Loucy (cell line): ENCODE measurements around the gene TMEM135.

Experiments used
- H2AFZ ChIP-seq: fragments of 200-600 bp; sonication (generic); 2 replicates; pipeline ENCODE4 v1.6.0; 2016; ENCODE audit warnings: antibody characterized with exemption, mild to moderate bottlenecking, low read length, moderate library complexity
- H3F3A ChIP-seq: fragments of 200-600 bp; 2 replicates; pipeline ENCODE4 v1.6.0; 2016; ENCODE audit warnings: antibody characterized with exemption, low read depth, mild to moderate bottlenecking
- H3K27me3 ChIP-seq: fragments of 200-600 bp; sonication (generic); 2 replicates; pipeline ENCODE4 v1.6.1; 2014; ENCODE audit warnings: low read length, mild to moderate bottlenecking; ENCODE audit not compliant: insufficient read depth, poor library complexity, severe bottlenecking
- H3K36me3 ChIP-seq: fragments of 200-600 bp; sonication (generic); 2 replicates; pipeline ENCODE4 v1.6.1; 2016; ENCODE audit warnings: low read length; ENCODE audit not compliant: insufficient read depth
- H3K4me1 ChIP-seq: fragments of 200-600 bp; sonication (generic); 2 replicates; pipeline ENCODE4 v1.5.1; 2014; ENCODE audit warnings: low read length, mild to moderate bottlenecking; ENCODE audit not compliant: insufficient read depth, poor library complexity, severe bottlenecking
- H3K4me2 ChIP-seq: fragments of 200-600 bp; sonication (generic); 2 replicates; pipeline ENCODE4 v1.6.0; 2014; ENCODE audit warnings: antibody characterized with exemption, low read length, low read depth, mild to moderate bottlenecking; ENCODE audit not compliant: poor library complexity, severe bottlenecking
- H3K4me3 ChIP-seq: fragments of 200-600 bp; sonication (generic); 2 replicates; pipeline ENCODE4 v1.5.1; 2014; ENCODE audit warnings: low read length, mild to moderate bottlenecking, mixed read lengths; ENCODE audit not compliant: poor library complexity, severe bottlenecking
- H3K79me2 ChIP-seq: fragments of 200-600 bp; sonication (generic); 2 replicates; pipeline ENCODE4 v1.6.1; 2014; ENCODE audit warnings: low read length; ENCODE audit not compliant: insufficient read depth
- H3K9ac ChIP-seq: fragments of 200-600 bp; sonication (generic); 2 replicates; pipeline ENCODE4 v1.6.0; 2014; ENCODE audit warnings: mild to moderate bottlenecking, low read depth, low read length, moderate library complexity; ENCODE audit not compliant: poor library complexity, severe bottlenecking
- H3K9me2 ChIP-seq: fragments of 200-600 bp; sonication (generic); replicated peaks from 2 replicates; pipeline ENCODE4 v1.6.1; 2016; ENCODE audit warnings: low read depth, low read length, mixed read lengths
- H3K9me3 ChIP-seq: fragments of 200-600 bp; sonication (generic); 2 replicates; pipeline ENCODE4 v1.6.1; 2014; ENCODE audit warnings: mild to moderate bottlenecking, antibody characterized with exemption, low read length, low read depth; ENCODE audit not compliant: insufficient read depth
- H4K20me1 ChIP-seq: fragments of 200-600 bp; sonication (generic); 2 replicates; pipeline ENCODE4 v1.6.0; 2014; ENCODE audit warnings: antibody characterized with exemption, low read length, mild to moderate bottlenecking; ENCODE audit not compliant: insufficient read depth, poor library complexity, severe bottlenecking
- EZH2phosphoT487 ChIP-seq: fragments of 200-600 bp; IDR thresholded peaks from 2 replicates; pipeline ENCODE4 v1.6.1; 2018; ENCODE audit warnings: antibody characterized with exemption, mild to moderate bottlenecking, moderate library complexity, borderline replicate concordance
- TF ChIP-seq, protein P1 (sequence below): fragments of 200-600 bp; sonication (generic); conservative IDR thresholded peaks from 2 replicates; pipeline ENCODE4 v1.5.1; 2014; ENCODE audit warnings: mild to moderate bottlenecking, antibody characterized with exemption, low read length

Gene TMEM135

DNA sequence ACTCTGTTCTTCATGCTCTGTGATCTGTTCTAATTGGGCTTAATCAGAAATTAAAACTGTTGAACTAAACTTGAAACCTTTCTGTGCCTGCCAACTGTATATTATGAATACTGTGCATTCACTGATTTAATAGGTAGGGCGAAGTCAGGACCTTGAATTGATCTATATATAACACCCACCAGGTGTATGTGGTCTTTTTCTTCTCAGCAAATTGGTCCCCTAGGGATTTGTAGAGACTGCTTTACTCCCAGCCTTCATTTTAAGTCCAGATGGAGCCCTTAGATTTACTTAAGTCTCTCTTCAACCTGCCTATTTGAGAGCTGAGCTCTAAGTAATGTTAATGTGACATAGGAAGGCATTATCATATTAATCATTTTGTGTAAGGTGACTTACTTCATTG, 257.5 kb downstream of the TMEM135 start:
- Histone ChIP-seq H3K4me1 (no peaks in the 10 kb centered on the region), H3F3A (no peaks in the 10 kb centered on the region), H3K4me2 (no peak overlapping the region), H3K36me3 (no peaks in the 10 kb centered on the region), H3K79me2 (no peaks in the 10 kb centered on the region), H4K20me1 (no peaks in the 10 kb centered on the region), H3K4me3 (no peak overlapping the region), H3K9ac (no peak overlapping the region), H2AFZ (no peak overlapping the region), H3K9me3 (no peaks in the 10 kb centered on the region), H3K27me3 (no peaks in the 10 kb centered on the region), H3K9me2 (no peaks in the 10 kb centered on the region)
- TF ChIP-seq EZH2phosphoT487, result no peak
- TF ChIP-seq, protein P1, sequence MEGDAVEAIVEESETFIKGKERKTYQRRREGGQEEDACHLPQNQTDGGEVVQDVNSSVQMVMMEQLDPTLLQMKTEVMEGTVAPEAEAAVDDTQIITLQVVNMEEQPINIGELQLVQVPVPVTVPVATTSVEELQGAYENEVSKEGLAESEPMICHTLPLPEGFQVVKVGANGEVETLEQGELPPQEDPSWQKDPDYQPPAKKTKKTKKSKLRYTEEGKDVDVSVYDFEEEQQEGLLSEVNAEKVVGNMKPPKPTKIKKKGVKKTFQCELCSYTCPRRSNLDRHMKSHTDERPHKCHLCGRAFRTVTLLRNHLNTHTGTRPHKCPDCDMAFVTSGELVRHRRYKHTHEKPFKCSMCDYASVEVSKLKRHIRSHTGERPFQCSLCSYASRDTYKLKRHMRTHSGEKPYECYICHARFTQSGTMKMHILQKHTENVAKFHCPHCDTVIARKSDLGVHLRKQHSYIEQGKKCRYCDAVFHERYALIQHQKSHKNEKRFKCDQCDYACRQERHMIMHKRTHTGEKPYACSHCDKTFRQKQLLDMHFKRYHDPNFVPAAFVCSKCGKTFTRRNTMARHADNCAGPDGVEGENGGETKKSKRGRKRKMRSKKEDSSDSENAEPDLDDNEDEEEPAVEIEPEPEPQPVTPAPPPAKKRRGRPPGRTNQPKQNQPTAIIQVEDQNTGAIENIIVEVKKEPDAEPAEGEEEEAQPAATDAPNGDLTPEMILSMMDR, result no peak

DNA sequence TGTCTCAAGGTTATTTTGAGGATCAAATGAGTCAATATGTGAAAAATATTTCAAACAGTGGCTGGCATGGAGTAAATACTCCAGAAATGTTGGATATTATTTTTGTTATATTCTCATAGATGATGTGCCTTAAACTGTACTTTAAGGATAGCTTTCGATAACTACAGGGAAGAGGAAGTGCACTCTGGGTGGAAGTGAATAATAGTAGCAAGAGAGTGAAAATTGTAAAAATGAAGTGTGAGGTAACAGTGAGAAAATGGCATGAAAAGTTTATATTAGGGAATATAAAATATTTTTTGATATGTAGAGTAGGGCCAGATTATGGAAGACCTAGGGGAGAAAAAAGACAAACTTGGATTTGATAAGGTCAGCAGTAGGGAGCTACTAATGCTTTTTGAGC, 258.9 kb downstream of the TMEM135 start:
- H3K4me1 ChIP-seq, result no peaks in the 10 kb centered on the region
- H3K9me2 ChIP-seq, result no peaks in the 10 kb centered on the region
- H3K4me2 ChIP-seq, result no peak overlapping the region
- H2AFZ ChIP-seq, result no peak overlapping the region
- no peaks in the 10 kb centered on the region for H4K20me1 ChIP-seq
- no peaks in the 10 kb centered on the region for H3F3A ChIP-seq
- TF ChIP-seq EZH2phosphoT487, result no peak
- TF ChIP-seq, protein P1, result no peak
- H3K79me2 ChIP-seq, result no peaks in the 10 kb centered on the region
- H3K36me3 ChIP-seq, result no peaks in the 10 kb centered on the region
- no peak overlapping the region for H3K4me3 ChIP-seq
- H3K9ac ChIP-seq, result no peak overlapping the region
- H3K9me3 ChIP-seq, result no peaks in the 10 kb centered on the region
- no peaks in the 10 kb centered on the region for H3K27me3 ChIP-seq

DNA sequence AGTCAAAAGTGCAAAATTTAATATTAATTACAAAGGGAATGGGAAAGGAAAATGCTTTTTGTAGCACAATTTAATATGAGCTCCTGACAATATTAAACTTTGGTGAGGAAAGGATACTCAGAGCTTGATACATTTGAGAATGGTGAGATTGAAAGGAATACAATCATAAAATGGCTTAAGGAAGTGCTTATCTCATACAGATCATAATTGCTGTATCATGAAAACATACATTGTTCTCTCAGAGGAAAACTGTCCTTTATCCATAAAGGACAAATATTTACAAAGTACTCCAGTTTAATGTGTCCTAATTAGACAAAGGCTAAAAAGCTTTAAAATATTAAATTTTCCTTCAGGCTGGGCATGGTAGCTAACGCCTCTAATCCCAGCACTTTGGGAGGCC, 260.4 kb downstream of the TMEM135 start:
- Histone ChIP-seq H3K9me2 (no peaks in the 10 kb centered on the region), H3F3A (no peaks in the 10 kb centered on the region), H3K36me3 (no peaks in the 10 kb centered on the region), H3K9ac (no peak overlapping the region), H3K4me1 (no peaks in the 10 kb centered on the region), H3K9me3 (no peaks in the 10 kb centered on the region), H3K79me2 (no peaks in the 10 kb centered on the region), H3K4me3 (no peak overlapping the region), H3K4me2 (no peak overlapping the region), H4K20me1 (no peaks in the 10 kb centered on the region), H3K27me3 (no peaks in the 10 kb centered on the region), H2AFZ (no peak overlapping the region)
- TF ChIP-seq, protein P1, result no peak
- no peak for TF ChIP-seq EZH2phosphoT487
